Stimulated activated CD8-positive, alpha-beta memory T cell treated with anti-CD3 and anti-CD28 coated beads, Interleukin-7, amount 100 ng/mL, for 48 hours (primary cell): ENCODE measurements around the gene RAI14.
"Not testable (repeated sequence)": the region's sequence is repeated elsewhere in the genome, so short reads cannot be mapped to it uniquely, and the experiment has no call there.

ENCODE experiments used
- DNase-seq, 2 donors: peaks; one replicate each; pipeline ENCODE4 v3.0.0-alpha.2; 2020; ENCODE audit warnings: low read depth in 1 of 2; ENCODE audit errors: extremely low read depth in 1 of 2

RAI14 gene

GRCh38 chr5:34758514-34758913 lies 102.4 kb downstream of the RAI14 start:
- no peak for DNase-seq

GRCh38 chr5:34759213-34759612 lies 103.1 kb downstream of the RAI14 start:
- DNase-seq: not testable (repeated sequence)

GRCh38 chr5:34765662-34766061 lies 109.5 kb downstream of the RAI14 start:
- DNase-seq: no peak

- no peak for DNase-seq
These were observed 111.1 kb downstream of the RAI14 start for GRCh38 chr5:34767180-34767579.

GRCh38 chr5:34770486-34770885 lies 114.4 kb downstream of the RAI14 start:
- no peak for DNase-seq

GRCh38 chr5:34771076-34771475 lies 114.9 kb downstream of the RAI14 start:
- DNase-seq: no peak

- DNase-seq: no peak
These were observed 116.4 kb downstream of the RAI14 start for GRCh38 chr5:34772267-34773098.

- no peak for DNase-seq
These were observed 118.0 kb downstream of the RAI14 start for GRCh38 chr5:34774139-34774538.

GRCh38 chr5:34774678-34775077 lies 118.5 kb downstream of the RAI14 start:
- not testable (repeated sequence) for DNase-seq

- no peak for DNase-seq
These were observed 119.8 kb downstream of the RAI14 start for GRCh38 chr5:34775886-34776285.

- DNase-seq: no peak
These were observed 122.1 kb downstream of the RAI14 start for GRCh38 chr5:34778091-34778850.

GRCh38 chr5:34783892-34784291 lies 127.8 kb downstream of the RAI14 start:
- not testable (repeated sequence) for DNase-seq

GRCh38 chr5:34787035-34787434 lies 130.9 kb downstream of the RAI14 start:
- DNase-seq: no peak

- no peak for DNase-seq
These were observed 132.9 kb downstream of the RAI14 start for GRCh38 chr5:34789021-34789531.

GRCh38 chr5:34789639-34790038 lies 133.5 kb downstream of the RAI14 start:
- no peak for DNase-seq

GRCh38 chr5:34790069-34790468 lies 133.9 kb downstream of the RAI14 start:
- DNase-seq: no peak

GRCh38 chr5:34791761-34792244 lies 135.7 kb downstream of the RAI14 start:
- no peak for DNase-seq

- no peak for DNase-seq
These were observed 146.9 kb downstream of the RAI14 start for GRCh38 chr5:34802834-34803563.

GRCh38 chr5:34803974-34804732 lies 148.0 kb downstream of the RAI14 start:
- DNase-seq: no peak

- DNase-seq: no peak
These were observed 148.8 kb downstream of the RAI14 start for GRCh38 chr5:34804913-34805312.
